PFSK-1 (cell line): ENCODE data around the gene SLC27A3.

Experiments used
- FOXP2 ChIP-seq: optimal IDR thresholded peaks from 2 replicates; pipeline ENCODE3; 2011; ENCODE audit warnings: borderline replicate concordance, control low read depth, inconsistent platforms; ENCODE audit not compliant: insufficient read depth; ENCODE audit errors: extremely low read length, extremely low read depth
- POLR2AphosphoS5 ChIP-seq: IDR thresholded peaks from 2 replicates; pipeline ENCODE4 v1.6.1; 2012; ENCODE audit warnings: low read depth, mild to moderate bottlenecking, control low read depth, low read length, moderate library complexity
- SIN3A ChIP-seq: IDR thresholded peaks from 2 replicates; pipeline ENCODE4 v1.6.1; 2012; ENCODE audit warnings: mild to moderate bottlenecking, low read length, moderate library complexity, borderline replicate concordance; ENCODE audit not compliant: insufficient read depth
- TAF1 ChIP-seq: IDR thresholded peaks from 2 replicates; pipeline ENCODE4 v1.6.1; 2012; ENCODE audit warnings: low read length, control low read depth, borderline replicate concordance; ENCODE audit not compliant: insufficient read depth
- TF ChIP-seq, protein P1 (sequence below), 2 experiments: IDR thresholded peaks; 2 replicates each; pipeline versions ENCODE4 v1.6.1 to v1.8.0; 2011 to 2012; ENCODE audit warnings: low read depth in 2 of 2, low read length in 2 of 2, control low read depth in 1 of 2, inconsistent platforms in 1 of 2, mild to moderate bottlenecking in 1 of 2, moderate library complexity in 1 of 2; ENCODE audit not compliant: insufficient read depth in 1 of 2

The SLC27A3 gene

DNA sequence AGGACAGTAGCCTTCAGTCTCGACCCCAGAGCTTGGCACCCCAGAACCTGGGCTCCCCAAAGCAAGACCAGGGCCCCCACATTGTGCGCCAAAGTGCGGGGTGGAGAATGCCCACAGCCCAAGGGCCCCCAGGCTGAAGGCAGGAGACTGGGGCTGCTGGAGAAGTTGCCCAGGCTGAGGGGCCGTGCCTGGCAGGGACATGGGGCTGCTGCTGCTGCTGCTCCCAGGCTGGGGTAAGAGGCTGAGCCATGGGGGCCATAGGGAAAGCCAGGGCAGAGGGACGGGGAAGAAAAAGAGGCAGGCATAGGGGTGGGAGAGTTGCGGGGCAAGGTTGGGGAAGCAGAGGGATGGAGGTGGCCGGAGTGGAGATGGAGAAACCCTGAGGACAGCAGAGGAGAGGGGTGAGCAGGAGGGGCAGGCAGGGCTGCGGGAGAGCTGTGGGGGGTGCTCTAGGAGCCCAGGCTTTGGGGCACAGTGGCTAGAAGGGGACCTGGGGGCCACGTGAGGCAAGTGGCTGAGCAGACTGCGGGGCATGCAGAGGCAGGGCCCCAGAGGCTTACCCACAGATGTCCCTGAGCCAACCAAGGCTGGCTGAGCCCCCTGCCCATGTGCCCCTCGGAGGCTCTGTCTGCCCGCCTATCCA, 18.9 kb downstream of the SLC27A3 start:
- TF ChIP-seq POLR2AphosphoS5 (no peak), TAF1 (no peak), FOXP2 (no peak), SIN3A (no peak)
- TF ChIP-seq, protein P1, sequence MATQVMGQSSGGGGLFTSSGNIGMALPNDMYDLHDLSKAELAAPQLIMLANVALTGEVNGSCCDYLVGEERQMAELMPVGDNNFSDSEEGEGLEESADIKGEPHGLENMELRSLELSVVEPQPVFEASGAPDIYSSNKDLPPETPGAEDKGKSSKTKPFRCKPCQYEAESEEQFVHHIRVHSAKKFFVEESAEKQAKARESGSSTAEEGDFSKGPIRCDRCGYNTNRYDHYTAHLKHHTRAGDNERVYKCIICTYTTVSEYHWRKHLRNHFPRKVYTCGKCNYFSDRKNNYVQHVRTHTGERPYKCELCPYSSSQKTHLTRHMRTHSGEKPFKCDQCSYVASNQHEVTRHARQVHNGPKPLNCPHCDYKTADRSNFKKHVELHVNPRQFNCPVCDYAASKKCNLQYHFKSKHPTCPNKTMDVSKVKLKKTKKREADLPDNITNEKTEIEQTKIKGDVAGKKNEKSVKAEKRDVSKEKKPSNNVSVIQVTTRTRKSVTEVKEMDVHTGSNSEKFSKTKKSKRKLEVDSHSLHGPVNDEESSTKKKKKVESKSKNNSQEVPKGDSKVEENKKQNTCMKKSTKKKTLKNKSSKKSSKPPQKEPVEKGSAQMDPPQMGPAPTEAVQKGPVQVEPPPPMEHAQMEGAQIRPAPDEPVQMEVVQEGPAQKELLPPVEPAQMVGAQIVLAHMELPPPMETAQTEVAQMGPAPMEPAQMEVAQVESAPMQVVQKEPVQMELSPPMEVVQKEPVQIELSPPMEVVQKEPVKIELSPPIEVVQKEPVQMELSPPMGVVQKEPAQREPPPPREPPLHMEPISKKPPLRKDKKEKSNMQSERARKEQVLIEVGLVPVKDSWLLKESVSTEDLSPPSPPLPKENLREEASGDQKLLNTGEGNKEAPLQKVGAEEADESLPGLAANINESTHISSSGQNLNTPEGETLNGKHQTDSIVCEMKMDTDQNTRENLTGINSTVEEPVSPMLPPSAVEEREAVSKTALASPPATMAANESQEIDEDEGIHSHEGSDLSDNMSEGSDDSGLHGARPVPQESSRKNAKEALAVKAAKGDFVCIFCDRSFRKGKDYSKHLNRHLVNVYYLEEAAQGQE (IDR thresholded peaks at IDR 0.05; ENCODE audit: insufficient read depth in 1 of 2, low read depth in 2 of 2, low read length in 2 of 2) = no peak

- no peak for TF ChIP-seq TAF1
- TF ChIP-seq, protein P1 (IDR thresholded peaks at IDR 0.05; ENCODE audit: insufficient read depth in 1 of 2, low read depth in 2 of 2, low read length in 2 of 2) = no peak
- no peak for TF ChIP-seq SIN3A
- no peak for TF ChIP-seq FOXP2
- no peak for TF ChIP-seq POLR2AphosphoS5
Observed at GRCh38 chr1:153794624-153795329, 19.6 kb downstream of the SLC27A3 start.

DNA sequence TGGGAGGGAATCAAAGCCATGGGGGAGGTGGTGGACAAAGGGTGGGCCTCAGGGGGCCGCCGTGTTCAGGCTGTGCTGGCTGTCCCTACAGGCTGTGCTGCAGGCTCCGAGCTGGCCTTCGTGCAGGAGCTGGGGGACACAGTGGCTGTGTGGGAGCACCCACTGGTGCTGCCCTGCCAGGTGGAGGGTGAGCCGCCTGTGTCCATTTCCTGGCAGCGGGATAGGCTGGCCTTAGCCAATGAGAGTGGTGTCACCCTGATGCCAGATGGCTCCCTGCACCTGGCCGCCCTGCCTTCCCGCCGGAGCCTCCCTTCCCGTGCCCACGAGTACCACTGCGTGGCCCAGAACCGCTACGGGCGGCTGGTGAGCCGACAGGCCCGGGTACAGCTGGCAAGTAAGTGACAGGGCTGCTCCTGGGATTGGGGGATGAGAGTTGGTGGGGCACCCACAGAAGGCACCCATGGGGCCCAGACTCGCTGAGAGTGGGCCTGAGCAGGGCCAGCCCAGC, 20.2 kb downstream of the SLC27A3 start:
- TF ChIP-seq TAF1 = no peak
- no peak for TF ChIP-seq POLR2AphosphoS5
- TF ChIP-seq, protein P1 (IDR thresholded peaks at IDR 0.05; ENCODE audit: insufficient read depth in 1 of 2, low read depth in 2 of 2, low read length in 2 of 2) = no peak
- TF ChIP-seq FOXP2 = no peak
- no peak for TF ChIP-seq SIN3A

DNA sequence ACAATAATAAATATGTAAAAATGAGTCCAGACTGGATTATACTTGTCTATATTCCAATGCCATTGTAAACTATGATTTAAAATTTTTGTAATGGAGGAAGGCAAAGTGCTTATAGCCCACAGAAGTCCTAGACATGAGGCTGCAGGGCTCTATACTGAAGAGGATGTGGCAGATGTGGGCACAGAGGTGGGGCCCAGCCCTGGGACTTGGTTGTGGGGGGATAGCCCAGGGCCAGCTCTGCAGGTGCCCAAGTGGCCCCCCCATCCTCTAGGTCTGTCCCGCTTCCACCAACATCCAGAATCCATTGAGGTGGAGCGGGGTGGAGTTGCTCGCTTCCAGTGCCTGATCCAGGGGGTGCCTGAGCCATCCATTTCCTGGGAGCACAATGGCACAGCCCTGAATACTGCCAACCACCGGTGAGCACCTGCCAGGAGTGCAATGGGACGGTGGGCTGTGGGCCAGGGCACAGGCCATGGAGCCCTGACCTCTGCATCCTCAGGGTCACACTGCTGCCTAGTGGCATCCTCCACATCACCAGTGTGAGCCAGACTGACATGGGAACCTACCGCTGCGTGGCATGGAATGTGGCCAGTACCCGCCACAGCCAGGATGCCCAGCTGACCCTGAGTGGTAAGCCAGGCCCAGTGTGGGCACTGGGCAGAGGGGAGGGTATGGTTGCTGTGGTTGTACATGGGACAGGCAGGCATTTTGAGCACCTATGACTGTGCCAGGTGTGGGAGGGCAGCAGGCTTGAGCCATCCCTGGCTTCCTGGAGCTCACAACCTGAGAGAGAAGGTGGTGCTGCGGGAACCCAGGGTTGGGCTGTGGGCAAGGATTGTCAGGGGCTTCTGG, 21.0 kb downstream of the SLC27A3 start:
- TF ChIP-seq, protein P1 (IDR thresholded peaks at IDR 0.05; ENCODE audit: insufficient read depth in 1 of 2, low read depth in 2 of 2, low read length in 2 of 2) = no peak
- TF ChIP-seq TAF1 = no peak
